Activated naive CD4-positive, alpha-beta T cell treated with anti-CD3 and anti-CD28 coated beads for 36 hours (primary cell): ENCODE measurements around the gene GRK1. TPM values are rescaled to one million over a fixed set of nuclear protein-coding genes. Genes with fewer than 3 reads are reported as not detected.

Experiments
- CTCF ChIA-PET: fragments of 350-600 bp; sonication (Branson Sonifier 250); formaldehyde crosslinking; loops from one replicate; lab custom pipeline; 2021; ENCODE audit warnings: antibody characterized with exemption; lab: Charles Lee
- DNase-seq: peaks from one replicate; pipeline ENCODE4 v3.0.0-alpha.2; 2020
- H3K27ac Mint-ChIP-seq: one replicate; pipeline ENCODE4 v1.8.0; 2021; ENCODE audit warnings: mild to moderate bottlenecking, mixed read lengths
- H3K27me3 Mint-ChIP-seq: one replicate; pipeline ENCODE4 v1.8.0; 2021; ENCODE audit warnings: low read depth, mixed read lengths
- H3K36me3 Mint-ChIP-seq: one replicate; pipeline ENCODE4 v1.8.0; 2021; ENCODE audit warnings: low read depth, mixed read lengths
- H3K4me1 Mint-ChIP-seq: one replicate; pipeline ENCODE4 v1.8.0; 2021; ENCODE audit warnings: low read depth, mixed read lengths
- H3K4me3 Mint-ChIP-seq: one replicate; pipeline ENCODE4 v1.8.0; 2021; ENCODE audit warnings: mild to moderate bottlenecking, moderate library complexity, mixed read lengths
- H3K9me3 Mint-ChIP-seq: one replicate; pipeline ENCODE4 v1.8.0; 2021; ENCODE audit warnings: mixed read lengths
- intact Hi-C: fragments of 100-400 bp; cut with micrococcal nuclease; formaldehyde crosslinking; loops from one replicate; pipeline ENCODE4 v1.15.1; 2023
- total RNA-seq, 2 experiments: library from RNA; stranded (reverse); gene quantifications; one replicate each; pipeline ENCODE4 v1.2.3, GENCODE V29; 2021

Gene GRK1
- total RNA-seq, 2 experiments from 2014 or later: 0.10 TPM; not detected in 1

DNA sequence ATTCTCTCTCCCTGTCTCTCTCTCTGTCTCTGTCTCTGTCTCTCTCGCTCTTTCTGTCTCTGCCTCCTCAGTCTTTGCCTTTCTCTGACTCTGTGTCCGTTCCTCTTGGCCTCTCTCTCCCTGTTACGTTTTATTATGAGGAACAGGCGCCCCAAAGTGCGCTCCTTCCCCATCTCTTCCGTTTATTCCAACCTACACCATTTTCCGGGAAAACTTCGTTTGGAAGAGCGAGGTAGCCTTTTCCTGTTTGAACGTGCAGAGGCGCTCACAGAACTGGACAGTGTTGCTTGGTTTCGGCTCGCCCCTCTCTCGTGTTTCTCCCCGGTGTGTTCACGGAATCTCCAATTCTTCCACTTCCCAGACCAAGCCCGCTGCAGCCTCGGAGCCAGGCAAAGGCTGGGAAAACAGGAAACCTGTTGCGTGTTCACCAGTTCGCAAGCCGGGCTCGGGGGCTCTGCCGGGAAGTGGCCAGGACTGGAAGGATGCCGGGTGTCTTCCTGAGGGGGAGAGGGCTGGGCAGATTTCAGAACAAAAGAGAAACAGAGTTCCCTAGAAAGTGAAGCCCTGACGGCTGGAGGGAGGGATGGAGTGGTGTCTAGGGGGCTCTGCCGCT is 92.6 kb downstream of the GRK1 start:
- no peaks in the 10 kb centered on the region for H3K36me3 Mint-ChIP-seq
- intact Hi-C loops: loop anchor here (1.0 to 2.0 kb wide), 2 partner anchors 13 to 55 kb away; no protein-coding TSS in a partner anchor
- CTCF ChIA-PET: no interaction called here

DNA sequence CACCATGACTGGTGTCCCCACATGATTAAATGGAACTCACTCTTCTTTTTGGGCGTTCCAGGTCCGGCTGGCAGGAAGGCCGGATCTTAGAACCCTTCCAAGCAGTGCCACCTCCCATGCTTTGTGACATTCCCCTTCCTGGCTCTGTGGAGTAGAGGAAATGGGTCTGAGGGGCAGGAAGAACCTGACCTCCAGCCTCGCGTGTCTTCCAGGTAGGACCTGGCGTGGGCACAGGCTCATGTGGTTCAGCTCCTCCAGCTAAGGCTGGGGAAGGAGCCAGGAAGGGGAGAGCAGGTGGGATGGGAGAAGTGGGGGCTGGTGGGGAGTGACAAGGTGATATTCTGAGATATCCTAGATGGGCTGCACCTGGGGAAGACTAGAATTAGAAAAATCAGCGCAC is 94.1 kb downstream of the GRK1 start:
- intact Hi-C loops: no loop called here
- no peaks in the 10 kb centered on the region for H3K36me3 Mint-ChIP-seq
- no peak overlapping the region for H3K4me3 Mint-ChIP-seq
- DNase-seq: no peak
- peaks cover 38% of the 10 kb centered on the region for H3K27me3 Mint-ChIP-seq
- CTCF ChIA-PET: no interaction called here
- no peaks in the 10 kb centered on the region for H3K9me3 Mint-ChIP-seq
- H3K27ac Mint-ChIP-seq: no peak overlapping the region
- peaks cover 15% of the 10 kb centered on the region for H3K4me1 Mint-ChIP-seq

More for the DNA sequence above, 92.6 kb downstream of the GRK1 start:
- no peak for DNase-seq
- H3K27me3 Mint-ChIP-seq: peaks cover 38% of the 10 kb centered on the region
- no peaks in the 10 kb centered on the region for H3K9me3 Mint-ChIP-seq
- H3K4me3 Mint-ChIP-seq: peak overlapping the region; percentile 86
- peaks cover 15% of the 10 kb centered on the region for H3K4me1 Mint-ChIP-seq
- H3K27ac Mint-ChIP-seq: no peak overlapping the region

DNA sequence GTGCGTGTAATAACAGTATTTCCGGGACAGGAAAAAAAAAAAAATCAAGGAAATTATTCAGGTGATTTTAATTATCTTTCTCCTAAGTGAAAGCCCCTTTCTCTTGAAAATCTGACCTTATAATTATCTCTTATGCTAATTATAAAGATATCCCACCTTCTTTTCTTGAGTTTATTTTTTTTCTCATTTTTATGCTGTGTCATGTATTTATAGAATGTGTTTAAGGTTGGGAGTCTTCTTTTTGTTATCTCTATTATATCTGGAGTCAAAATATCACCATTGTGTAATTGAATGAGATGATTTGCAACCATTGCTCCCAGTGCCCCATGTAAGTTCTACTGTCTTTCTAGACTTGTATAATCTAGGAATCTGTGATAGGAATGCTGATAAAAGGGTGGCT is 95.1 kb downstream of the GRK1 start:
- Mint-ChIP-seq H3K27me3 (peaks cover 38% of the 10 kb centered on the region), H3K4me3 (no peak overlapping the region), H3K27ac (no peak overlapping the region), H3K36me3 (no peaks in the 10 kb centered on the region), H3K9me3 (no peaks in the 10 kb centered on the region), H3K4me1 (peaks cover 11% of the 10 kb centered on the region)
- CTCF ChIA-PET: no interaction called here
- no peak for DNase-seq
- intact Hi-C loops: no loop called here

DNA sequence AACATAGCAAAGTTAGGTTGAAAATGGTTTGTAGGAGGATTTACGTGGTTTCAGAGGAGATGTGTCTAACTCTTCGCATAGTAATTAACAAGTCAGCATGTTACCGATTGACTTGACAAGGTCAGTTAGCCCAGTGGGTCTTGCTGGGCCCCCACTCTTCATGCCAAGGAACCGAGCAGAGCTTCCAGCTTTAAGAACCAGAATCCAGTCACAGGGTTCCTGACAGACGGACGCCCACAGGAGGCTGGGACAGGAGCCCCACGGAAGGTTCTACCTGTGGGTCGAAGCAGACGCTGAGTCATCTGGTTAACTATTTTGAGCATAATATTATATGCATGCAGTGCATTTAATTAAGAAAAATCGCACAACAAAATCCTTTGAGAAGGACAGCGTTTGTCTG is 95.5 kb downstream of the GRK1 start:
- intact Hi-C loops: no loop called here
- H3K4me1 Mint-ChIP-seq: peaks cover 11% of the 10 kb centered on the region
- H3K9me3 Mint-ChIP-seq: no peaks in the 10 kb centered on the region
- CTCF ChIA-PET: no interaction called here
- peaks cover 36% of the 10 kb centered on the region for H3K27me3 Mint-ChIP-seq
- H3K36me3 Mint-ChIP-seq: no peaks in the 10 kb centered on the region
- no peak overlapping the region for H3K4me3 Mint-ChIP-seq
- no peak overlapping the region for H3K27ac Mint-ChIP-seq
- no peak for DNase-seq

DNA sequence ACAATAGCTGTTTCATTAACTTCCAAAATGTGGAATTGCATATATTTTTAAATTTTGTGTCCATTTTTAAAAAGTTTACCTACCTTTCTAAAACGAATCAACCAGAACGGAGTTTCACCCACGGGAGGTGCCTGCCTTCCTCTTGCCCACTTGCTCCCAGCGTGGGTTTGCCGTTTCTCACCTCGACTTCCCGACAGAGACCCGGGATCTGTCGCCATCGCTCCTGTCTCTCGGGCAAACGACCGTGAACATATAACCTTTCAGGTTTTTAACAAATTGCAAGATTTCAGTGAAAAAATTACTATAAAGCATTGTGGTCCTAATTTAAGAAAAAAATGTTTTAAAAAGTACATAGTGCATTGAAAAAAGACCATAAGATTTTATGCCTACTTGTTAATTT is 96.2 kb downstream of the GRK1 start:
- Mint-ChIP-seq H3K36me3 (no peaks in the 10 kb centered on the region), H3K9me3 (no peaks in the 10 kb centered on the region), H3K27ac (no peak overlapping the region), H3K27me3 (peaks cover 34% of the 10 kb centered on the region), H3K4me1 (peaks cover 10% of the 10 kb centered on the region), H3K4me3 (no peak overlapping the region)
- intact Hi-C loops: no loop called here
- DNase-seq: no peak
- CTCF ChIA-PET: no interaction called here

DNA sequence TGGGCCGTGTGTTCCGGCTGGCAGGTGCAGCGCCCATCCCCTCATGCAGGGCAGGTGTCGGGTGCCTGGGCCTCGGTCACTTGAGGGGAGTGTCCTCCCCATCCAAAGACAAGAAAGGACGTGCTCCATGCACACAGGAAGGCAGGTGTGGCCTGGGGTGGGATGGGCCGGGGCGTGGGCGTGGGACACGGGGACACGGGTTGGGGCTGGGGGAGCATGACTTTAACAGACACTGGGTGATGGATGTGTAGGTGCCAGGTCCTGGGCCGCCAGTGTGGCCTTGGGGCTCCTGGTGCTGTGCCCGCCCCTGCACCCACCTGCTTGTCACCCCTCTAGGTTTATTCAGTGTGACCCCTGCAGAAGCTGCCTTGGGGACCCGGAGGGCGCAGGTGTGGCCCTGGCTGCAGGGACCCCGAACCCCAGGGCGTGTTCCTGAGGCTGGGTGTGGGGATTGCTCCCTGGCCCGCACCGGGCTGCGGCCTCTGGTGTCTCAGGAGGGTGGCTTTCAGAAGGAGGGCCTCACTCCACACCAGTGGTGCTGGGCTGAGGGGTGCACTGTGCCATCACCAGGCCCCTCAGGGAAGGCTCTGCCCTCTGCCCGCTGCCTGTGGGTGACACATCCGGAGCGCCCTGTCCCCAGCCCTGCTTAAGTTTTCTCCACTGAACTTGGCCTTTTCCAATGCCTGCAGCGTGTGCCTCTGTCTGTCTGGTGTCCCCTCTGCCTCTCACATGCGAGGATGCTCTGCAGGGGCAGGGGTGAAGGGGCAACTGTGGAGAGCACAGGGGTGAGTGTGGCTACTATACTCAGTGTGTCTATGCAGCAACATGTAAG is 97.2 kb downstream of the GRK1 start:
- DNase-seq: no peak
- intact Hi-C loops: no loop called here
- Mint-ChIP-seq H3K27ac (no peak overlapping the region), H3K36me3 (no peaks in the 10 kb centered on the region), H3K4me1 (peaks cover 7% of the 10 kb centered on the region), H3K27me3 (peaks cover 30% of the 10 kb centered on the region), H3K9me3 (no peaks in the 10 kb centered on the region), H3K4me3 (no peak overlapping the region)
- CTCF ChIA-PET: no interaction called here

DNA sequence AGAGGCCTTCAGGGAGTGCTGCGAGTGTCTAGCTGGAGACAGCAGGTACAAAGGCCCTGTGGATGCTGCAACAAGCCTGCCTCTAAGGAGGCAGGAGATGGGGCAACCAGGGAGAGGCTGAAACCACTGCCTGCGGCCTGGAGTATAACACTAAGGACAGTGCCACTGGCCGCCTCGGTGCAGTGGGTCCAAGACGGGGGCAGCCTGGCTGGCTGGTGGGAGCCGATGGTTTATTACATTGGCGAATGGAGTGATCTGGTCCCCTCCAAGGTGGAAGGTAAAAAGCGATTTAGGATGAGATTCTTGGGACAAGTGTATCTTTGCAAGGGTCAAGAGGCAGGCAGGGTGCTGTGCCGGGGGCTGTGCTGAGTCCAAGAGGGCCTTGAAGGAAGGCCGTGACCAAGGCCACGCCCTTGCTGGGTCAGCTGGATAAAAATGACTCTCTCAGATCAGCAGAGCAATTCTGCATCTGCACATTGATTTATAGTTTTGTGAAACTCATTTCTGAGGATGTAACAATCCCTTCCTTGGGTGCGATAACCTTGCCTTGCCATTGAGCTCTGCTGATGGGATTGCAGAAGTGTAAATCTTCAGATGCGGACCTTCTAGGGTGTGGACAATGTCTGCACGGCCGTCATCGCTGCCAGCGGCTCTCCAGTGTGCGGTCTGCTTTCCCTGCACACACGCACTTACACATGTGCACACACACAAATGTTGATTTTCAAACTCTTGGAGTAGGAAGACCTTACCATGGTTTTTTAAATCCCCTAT is 98.0 kb downstream of the GRK1 start:
- CTCF ChIA-PET: no interaction called here
- H3K9me3 Mint-ChIP-seq: no peaks in the 10 kb centered on the region
- no peak overlapping the region for H3K27ac Mint-ChIP-seq
- intact Hi-C loops: no loop called here
- no peaks in the 10 kb centered on the region for H3K36me3 Mint-ChIP-seq
- no peak overlapping the region for H3K4me3 Mint-ChIP-seq
- DNase-seq: no peak
- no peaks in the 10 kb centered on the region for H3K4me1 Mint-ChIP-seq
- H3K27me3 Mint-ChIP-seq: peaks cover 23% of the 10 kb centered on the region

DNA sequence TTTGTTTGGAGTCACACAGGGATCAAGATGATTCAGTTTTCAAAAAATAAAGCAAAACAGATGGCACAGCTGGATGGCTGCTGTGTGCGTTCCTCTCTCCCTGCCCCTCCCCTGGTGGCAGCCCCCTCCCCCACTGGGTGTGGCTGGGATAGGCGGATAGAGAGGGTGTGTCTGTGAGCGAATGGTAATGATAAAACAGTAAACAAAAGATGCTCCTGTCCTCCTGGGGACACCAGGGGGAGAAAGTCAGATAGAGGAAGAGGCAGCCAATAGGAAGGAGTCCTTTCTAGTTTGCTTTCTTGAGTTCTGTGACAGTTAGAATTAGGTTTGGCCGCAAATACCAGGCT is 98.5 kb downstream of the GRK1 start:
- Mint-ChIP-seq H3K27ac (no peak overlapping the region), H3K36me3 (no peaks in the 10 kb centered on the region), H3K4me1 (no peaks in the 10 kb centered on the region), H3K27me3 (peaks cover 20% of the 10 kb centered on the region), H3K9me3 (no peaks in the 10 kb centered on the region), H3K4me3 (no peak overlapping the region)
- DNase-seq: no peak
- CTCF ChIA-PET: no interaction called here
- intact Hi-C loops: no loop called here

DNA sequence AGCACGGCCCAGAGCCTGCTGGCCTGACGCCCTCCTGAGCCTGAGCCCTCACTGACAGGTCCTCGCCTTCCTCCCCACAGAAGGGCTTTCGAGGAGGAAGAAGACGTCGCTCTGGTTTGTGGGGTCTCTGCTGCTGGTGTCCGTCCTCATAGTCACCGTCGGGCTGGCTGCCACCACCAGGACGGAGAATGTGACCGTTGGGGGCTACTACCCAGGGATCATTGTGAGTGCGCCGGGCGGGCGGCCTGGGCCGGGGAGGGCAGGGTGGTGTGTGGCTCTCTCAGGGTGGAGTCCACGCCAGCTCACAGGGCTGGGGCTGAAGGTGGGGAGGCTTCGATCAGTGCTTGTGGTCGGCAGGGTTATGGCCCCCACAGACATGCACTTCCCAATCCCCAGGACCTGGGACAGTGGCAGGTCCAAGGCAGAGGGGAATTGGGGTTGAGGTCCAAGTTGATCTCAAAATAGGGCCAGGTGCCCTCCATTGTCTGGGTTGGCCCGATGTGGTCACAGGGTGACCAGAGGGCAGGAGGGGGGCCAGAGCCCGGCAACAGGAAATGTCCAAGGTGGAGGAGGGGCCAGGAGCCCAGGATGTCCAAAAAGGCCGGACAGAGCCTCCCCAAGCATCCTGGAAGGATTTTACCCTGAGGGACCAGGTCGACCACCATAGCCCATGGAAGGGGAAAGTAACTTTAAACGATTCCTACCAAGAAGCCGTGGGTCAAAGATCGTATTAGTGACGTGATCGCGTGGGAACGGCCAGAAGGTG is 99.2 kb downstream of the GRK1 start:
- Mint-ChIP-seq H3K4me3 (no peak overlapping the region), H3K9me3 (no peaks in the 10 kb centered on the region), H3K4me1 (no peaks in the 10 kb centered on the region), H3K27ac (no peak overlapping the region), H3K36me3 (no peaks in the 10 kb centered on the region), H3K27me3 (peaks cover 14% of the 10 kb centered on the region)
- intact Hi-C loops: no loop called here
- CTCF ChIA-PET: no interaction called here
- no peak for DNase-seq

DNA sequence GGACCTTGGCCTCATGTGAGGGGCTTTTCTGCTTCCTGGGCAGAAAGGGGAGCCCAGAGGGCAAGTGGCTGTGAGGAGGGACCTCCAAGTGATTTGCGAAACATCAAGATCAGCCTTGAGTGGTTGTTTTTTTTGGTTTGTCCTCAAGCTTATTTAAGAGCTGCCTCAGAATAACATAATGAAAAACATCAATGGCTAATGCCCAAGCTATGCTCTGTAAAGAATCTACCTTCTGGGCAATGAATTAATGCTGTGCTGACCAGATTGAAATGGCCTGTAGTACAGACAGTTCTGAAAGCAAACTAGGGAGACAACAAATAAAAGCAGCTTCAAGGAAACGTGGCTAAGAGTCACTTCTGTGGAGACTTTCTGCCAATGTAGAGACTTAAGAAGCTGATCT is 100.3 kb downstream of the GRK1 start:
- Mint-ChIP-seq H3K27ac (no peak overlapping the region), H3K36me3 (no peaks in the 10 kb centered on the region), H3K9me3 (peaks cover 3% of the 10 kb centered on the region), H3K4me3 (no peak overlapping the region), H3K4me1 (peaks cover 8% of the 10 kb centered on the region), H3K27me3 (peaks cover 5% of the 10 kb centered on the region)
- intact Hi-C loops: no loop called here
- CTCF ChIA-PET: interaction anchor here (0.6 kb wide), 1 partner anchor 492 kb away, joined by 3 read pairs; no protein-coding TSS in a partner anchor
- no peak for DNase-seq

DNA sequence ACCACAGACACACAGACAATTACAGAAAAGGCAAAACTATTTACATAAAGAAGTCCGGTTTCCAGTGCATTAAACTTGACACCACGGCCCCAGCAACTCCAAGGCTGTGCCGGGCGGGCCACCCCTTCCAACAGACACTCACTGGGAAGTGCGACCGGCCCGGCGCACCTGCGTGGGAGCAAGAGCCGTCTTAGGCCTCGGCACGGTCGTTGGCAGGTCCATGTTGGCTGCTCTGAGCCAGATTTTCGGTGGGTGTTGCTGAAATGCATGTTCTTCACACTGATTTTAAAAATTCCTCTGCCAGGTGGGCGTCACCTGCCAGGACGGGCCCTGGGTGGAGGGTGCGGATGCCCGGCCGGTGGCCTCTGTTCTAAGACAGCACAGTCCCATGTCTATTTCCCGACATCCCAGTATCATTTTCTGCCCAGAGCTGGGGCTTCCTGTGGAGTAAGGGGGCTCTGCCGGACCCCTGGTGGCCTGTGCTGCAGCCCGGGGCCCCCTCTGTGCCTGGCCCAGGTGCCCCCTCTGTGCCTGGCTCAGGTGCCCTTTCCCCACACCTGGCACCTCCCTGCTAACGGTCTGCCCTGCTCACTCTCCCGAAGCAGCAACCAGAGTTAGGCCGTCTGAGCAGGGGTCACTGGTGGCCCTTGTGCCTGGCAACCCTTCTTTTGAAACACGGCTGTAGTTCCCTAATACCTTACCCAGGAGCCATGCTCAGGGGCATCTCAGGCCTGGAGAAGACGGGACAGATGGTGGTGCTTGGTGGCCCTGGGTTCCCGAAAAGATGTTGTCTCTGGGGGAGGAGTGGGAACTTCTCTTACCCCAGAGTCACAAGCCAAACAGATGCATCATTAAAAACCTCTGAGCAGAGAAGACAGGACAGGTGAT is 101.2 kb downstream of the GRK1 start:
- no peak for DNase-seq
- intact Hi-C loops: no loop called here
- Mint-ChIP-seq H3K27me3 (peaks cover 3% of the 10 kb centered on the region), H3K4me1 (peaks cover 11% of the 10 kb centered on the region), H3K27ac (no peak overlapping the region), H3K4me3 (no peak overlapping the region), H3K36me3 (no peaks in the 10 kb centered on the region), H3K9me3 (peaks cover 7% of the 10 kb centered on the region)
- CTCF ChIA-PET: interaction anchor here (0.6 kb wide), 1 partner anchor 493 kb away, joined by 3 read pairs; no protein-coding TSS in a partner anchor
